ENCODE data around the gene SLC38A11.

The SLC38A11 gene

GRCh38 chr2:164933671-164934189 is 21.6 kb downstream of the SLC38A11 start:
- H3K36me3 ChIP-seq (ENCODE audit: insufficient read depth, low read length): no peaks in the 10 kb centered on the region
- no peak overlapping the region for H3K27ac ChIP-seq (ENCODE audit: low read depth, low read length, poor library complexity, severe bottlenecking)
- H3K4me2 ChIP-seq (ENCODE audit: low read length): no peak overlapping the region
- H3K9me2 ChIP-seq (ENCODE audit: low read depth, low read length): no peaks in the 10 kb centered on the region
- no peaks in the 10 kb centered on the region for H4K20me1 ChIP-seq (ENCODE audit: insufficient read depth, low read length)
- H3K9ac ChIP-seq (ENCODE audit: low read length): no peak overlapping the region
- H2AFZ ChIP-seq (ENCODE audit: low read length): no peak overlapping the region
- H3K9me3 ChIP-seq (ENCODE audit: low read length): no peaks in the 10 kb centered on the region
- H3K4me1 ChIP-seq (ENCODE audit: insufficient read depth, low read length, severe bottlenecking): no peaks in the 10 kb centered on the region
- TF ChIP-seq CTCF (IDR thresholded peaks at IDR 0.05; ENCODE audit: low read length) (no peak), EZH2 (IDR thresholded peaks at IDR 0.05; ENCODE audit: borderline replicate concordance, low read length) (no peak)
- no peaks in the 10 kb centered on the region for H3K27me3 ChIP-seq (ENCODE audit: insufficient read depth, low read length)
- H3F3A ChIP-seq (ENCODE audit: insufficient read depth, low read length): no peaks in the 10 kb centered on the region
- no peaks in the 10 kb centered on the region for H3K79me2 ChIP-seq (ENCODE audit: insufficient read depth, low read length)
- no peak overlapping the region for H3K4me3 ChIP-seq (ENCODE audit: low read depth, low read length, poor library complexity, severe bottlenecking)

- Histone ChIP-seq H3K4me3 (ENCODE audit: low read depth, low read length, poor library complexity, severe bottlenecking) (no peak overlapping the region), H4K20me1 (ENCODE audit: insufficient read depth, low read length) (no peaks in the 10 kb centered on the region), H3F3A (ENCODE audit: insufficient read depth, low read length) (no peaks in the 10 kb centered on the region), H3K27ac (ENCODE audit: low read depth, low read length, poor library complexity, severe bottlenecking) (no peak overlapping the region), H3K9me3 (ENCODE audit: low read length) (no peaks in the 10 kb centered on the region), H3K36me3 (ENCODE audit: insufficient read depth, low read length) (no peaks in the 10 kb centered on the region), H3K27me3 (ENCODE audit: insufficient read depth, low read length) (no peaks in the 10 kb centered on the region), H2AFZ (ENCODE audit: low read length) (no peak overlapping the region), H3K4me2 (ENCODE audit: low read length) (no peak overlapping the region), H3K9me2 (ENCODE audit: low read depth, low read length) (no peaks in the 10 kb centered on the region), H3K79me2 (ENCODE audit: insufficient read depth, low read length) (no peaks in the 10 kb centered on the region), H3K9ac (ENCODE audit: low read length) (no peak overlapping the region), H3K4me1 (ENCODE audit: insufficient read depth, low read length, severe bottlenecking) (no peaks in the 10 kb centered on the region)
- TF ChIP-seq CTCF (IDR thresholded peaks at IDR 0.05; ENCODE audit: low read length): no peak
- no peak for TF ChIP-seq EZH2 (IDR thresholded peaks at IDR 0.05; ENCODE audit: borderline replicate concordance, low read length)
Measured at GRCh38 chr2:164932377-164932776, 22.9 kb downstream of the SLC38A11 start.

GRCh38 chr2:164928101-164928673 is 27.1 kb downstream of the SLC38A11 start:
- no peak overlapping the region for H3K4me2 ChIP-seq (ENCODE audit: low read length)
- TF ChIP-seq CTCF (IDR thresholded peaks at IDR 0.05; ENCODE audit: low read length) (no peak), EZH2 (IDR thresholded peaks at IDR 0.05; ENCODE audit: borderline replicate concordance, low read length) (no peak)

More at GRCh38 chr2:164928101-164928673, 27.1 kb downstream of the SLC38A11 start:
- Histone ChIP-seq H3K36me3 (ENCODE audit: insufficient read depth, low read length) (no peaks in the 10 kb centered on the region), H3F3A (ENCODE audit: insufficient read depth, low read length) (no peaks in the 10 kb centered on the region), H3K4me3 (ENCODE audit: low read depth, low read length, poor library complexity, severe bottlenecking) (no peak overlapping the region), H3K27ac (ENCODE audit: low read depth, low read length, poor library complexity, severe bottlenecking) (no peak overlapping the region), H3K9ac (ENCODE audit: low read length) (no peak overlapping the region), H2AFZ (ENCODE audit: low read length) (no peak overlapping the region), H3K9me3 (ENCODE audit: low read length) (no peaks in the 10 kb centered on the region), H3K79me2 (ENCODE audit: insufficient read depth, low read length) (no peaks in the 10 kb centered on the region), H3K27me3 (ENCODE audit: insufficient read depth, low read length) (no peaks in the 10 kb centered on the region), H3K9me2 (ENCODE audit: low read depth, low read length) (no peaks in the 10 kb centered on the region), H4K20me1 (ENCODE audit: insufficient read depth, low read length) (no peaks in the 10 kb centered on the region), H3K4me1 (ENCODE audit: insufficient read depth, low read length, severe bottlenecking) (no peaks in the 10 kb centered on the region)

Measured in OCI-LY1 (cell line).